IPS-18a (cell line): ENCODE results near the gene TEDC1.

ENCODE experiments used
- H3K27ac ChIP-seq: one replicate; pipeline ENCODE4 v1.5.1; 2013; ENCODE audit warnings: low read length
- H3K27me3 ChIP-seq: one replicate; pipeline ENCODE4 v1.6.1; 2013; ENCODE audit warnings: mild to moderate bottlenecking, low read length; ENCODE audit not compliant: control insufficient read depth, insufficient read depth
- H3K36me3 ChIP-seq: one replicate; pipeline ENCODE4 v1.6.1; 2013; ENCODE audit warnings: low read depth, low read length; ENCODE audit not compliant: control insufficient read depth
- H3K4me1 ChIP-seq: one replicate; pipeline ENCODE4 v1.6.1; 2013; ENCODE audit warnings: low read depth, low read length; ENCODE audit not compliant: control insufficient read depth
- H3K4me3 ChIP-seq: one replicate; pipeline ENCODE4 v1.5.1; 2013; ENCODE audit warnings: low read length
- H3K9ac ChIP-seq: one replicate; pipeline ENCODE4 v1.6.1; 2013; ENCODE audit warnings: mild to moderate bottlenecking, low read length, moderate library complexity
- H3K9me3 ChIP-seq: one replicate; pipeline ENCODE4 v1.6.1; 2013; ENCODE audit warnings: low read depth, low read length; ENCODE audit not compliant: control insufficient read depth

Gene TEDC1

GRCh38 chr14:105508601-105509000 is 17.6 kb downstream of the TEDC1 start:
- H3K4me1 ChIP-seq: no peaks in the 10 kb centered on the region
- no peak overlapping the region for H3K27ac ChIP-seq
- no peak overlapping the region for H3K4me3 ChIP-seq
- peaks cover 13% of the 10 kb centered on the region for H3K27me3 ChIP-seq
- no peak overlapping the region for H3K9ac ChIP-seq
- H3K36me3 ChIP-seq: no peaks in the 10 kb centered on the region
- no peaks in the 10 kb centered on the region for H3K9me3 ChIP-seq

- H3K27me3 ChIP-seq: peaks cover 7% of the 10 kb centered on the region
- H3K9me3 ChIP-seq: peaks cover 5% of the 10 kb centered on the region
- no peaks in the 10 kb centered on the region for H3K36me3 ChIP-seq
- no peak overlapping the region for H3K4me3 ChIP-seq
- H3K9ac ChIP-seq: no peak overlapping the region
- H3K27ac ChIP-seq: no peak overlapping the region
- no peaks in the 10 kb centered on the region for H3K4me1 ChIP-seq
Observed at GRCh38 chr14:105517096-105517495, 26.1 kb downstream of the TEDC1 start.

GRCh38 chr14:105519946-105520698 is 29.1 kb downstream of the TEDC1 start:
- no peaks in the 10 kb centered on the region for H3K36me3 ChIP-seq
- H3K4me3 ChIP-seq: no peak overlapping the region
- no peak overlapping the region for H3K27ac ChIP-seq
- peaks cover 27% of the 10 kb centered on the region for H3K27me3 ChIP-seq
- H3K9ac ChIP-seq: no peak overlapping the region
- H3K4me1 ChIP-seq: no peaks in the 10 kb centered on the region
- peaks cover 5% of the 10 kb centered on the region for H3K9me3 ChIP-seq

GRCh38 chr14:105525326-105525725 is 34.3 kb downstream of the TEDC1 start:
- H3K9ac ChIP-seq: no peak overlapping the region
- no peaks in the 10 kb centered on the region for H3K4me1 ChIP-seq
- H3K27me3 ChIP-seq: peaks cover 59% of the 10 kb centered on the region
- no peaks in the 10 kb centered on the region for H3K36me3 ChIP-seq
- H3K9me3 ChIP-seq: no peaks in the 10 kb centered on the region
- no peak overlapping the region for H3K27ac ChIP-seq
- H3K4me3 ChIP-seq: no peak overlapping the region

- Histone ChIP-seq H3K27me3 (peaks cover 58% of the 10 kb centered on the region), H3K4me3 (peak within 1 kb of the TSS; percentile 39), H3K27ac (no peak within 1 kb of the TSS), H3K9ac (no peak within 1 kb of the TSS), H3K36me3 (no peaks in the 10 kb centered on the region), H3K4me1 (no peaks in the 10 kb centered on the region), H3K9me3 (no peaks in the 10 kb centered on the region)
Observed at GRCh38 chr14:105525861-105526775, 35.1 kb downstream of the TEDC1 start, which contains the start of gene TMEM121. TSS of gene TMEM121 (plus strand) at chr14:105526583. CDS start at chr14:105528835, 2,252 bp downstream.

- no peak overlapping the region for H3K27ac ChIP-seq
- peaks cover 58% of the 10 kb centered on the region for H3K27me3 ChIP-seq
- no peaks in the 10 kb centered on the region for H3K4me1 ChIP-seq
Observed at GRCh38 chr14:105526776-105527380, 35.8 kb downstream of the TEDC1 start.

GRCh38 chr14:105527381-105527825 is 36.4 kb downstream of the TEDC1 start:
- Histone ChIP-seq H3K27ac (no peak overlapping the region), H3K36me3 (no peaks in the 10 kb centered on the region), H3K27me3 (peaks cover 58% of the 10 kb centered on the region), H3K9ac (no peak overlapping the region), H3K4me1 (no peaks in the 10 kb centered on the region), H3K4me3 (no peak overlapping the region), H3K9me3 (no peaks in the 10 kb centered on the region)

More at GRCh38 chr14:105526776-105527380, 35.8 kb downstream of the TEDC1 start:
- Histone ChIP-seq H3K9ac (no peak overlapping the region), H3K9me3 (no peaks in the 10 kb centered on the region), H3K36me3 (no peaks in the 10 kb centered on the region), H3K4me3 (no peak overlapping the region)

GRCh38 chr14:105527826-105528585 is 37.0 kb downstream of the TEDC1 start:
- Histone ChIP-seq H3K4me3 (peak overlapping the region; percentile 46), H3K9ac (no peak overlapping the region), H3K4me1 (no peaks in the 10 kb centered on the region), H3K27ac (no peak overlapping the region), H3K27me3 (peaks cover 58% of the 10 kb centered on the region), H3K9me3 (no peaks in the 10 kb centered on the region), H3K36me3 (no peaks in the 10 kb centered on the region)

GRCh38 chr14:105528586-105529318 is 37.7 kb downstream of the TEDC1 start:
- Histone ChIP-seq H3K27ac (no peak overlapping the region), H3K9me3 (no peaks in the 10 kb centered on the region), H3K4me1 (no peaks in the 10 kb centered on the region), H3K4me3 (no peak overlapping the region), H3K9ac (no peak overlapping the region), H3K36me3 (no peaks in the 10 kb centered on the region), H3K27me3 (peaks cover 51% of the 10 kb centered on the region)

GRCh38 chr14:105529319-105529568 is 38.2 kb downstream of the TEDC1 start:
- no peaks in the 10 kb centered on the region for H3K36me3 ChIP-seq
- H3K4me3 ChIP-seq: no peak overlapping the region
- no peaks in the 10 kb centered on the region for H3K9me3 ChIP-seq
- H3K9ac ChIP-seq: no peak overlapping the region
- no peak overlapping the region for H3K27ac ChIP-seq
- peaks cover 46% of the 10 kb centered on the region for H3K27me3 ChIP-seq
- H3K4me1 ChIP-seq: no peaks in the 10 kb centered on the region
